Fibroblast of skin of right quadriceps (primary cell): ENCODE results near the gene HSBP1L1.

Source experiments
- DNase-seq: peaks from one replicate; pipeline ENCODE4 v3.0.0-alpha.2; 2013

HSBP1L1 gene

DNA sequence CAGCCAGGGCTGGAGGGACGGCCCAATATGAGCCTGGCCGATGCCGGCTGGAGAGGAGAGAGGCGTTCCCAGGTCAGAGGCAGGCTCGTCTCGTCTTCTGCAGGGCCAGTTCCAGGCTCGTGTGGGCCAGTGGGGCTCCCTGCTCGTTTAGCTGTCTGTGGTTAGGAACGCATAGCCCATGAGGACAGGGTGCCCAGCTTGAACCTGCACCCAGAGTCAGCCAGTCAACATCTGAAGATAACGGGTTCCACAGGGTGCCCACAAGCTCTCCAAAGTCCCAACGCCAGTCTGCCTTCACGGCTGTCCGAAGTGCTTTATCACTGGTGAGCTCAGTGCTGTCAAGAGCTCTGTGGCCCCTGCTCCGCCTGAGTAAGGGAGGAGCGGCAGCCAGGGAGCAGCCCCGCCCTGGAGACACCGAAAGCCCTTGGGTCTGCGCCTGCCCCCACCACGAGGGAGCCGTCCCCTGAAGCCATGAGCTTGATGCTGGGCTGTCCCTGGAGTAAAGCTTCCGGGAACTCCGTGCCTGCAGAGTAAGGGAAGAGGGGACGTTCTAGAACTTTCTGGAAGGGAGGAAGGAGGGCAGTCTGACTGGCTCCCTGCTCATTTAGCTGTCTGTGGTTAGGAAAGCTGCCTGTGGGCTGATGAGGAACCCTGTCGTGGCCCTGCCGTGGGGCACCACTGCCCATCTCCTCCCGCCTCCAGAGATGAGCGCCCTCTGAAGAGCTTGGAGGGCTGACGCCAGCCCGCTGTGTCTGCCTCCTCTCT is 2.7 kb upstream of the HSBP1L1 start:
- DNase-seq, result no peak

DNA sequence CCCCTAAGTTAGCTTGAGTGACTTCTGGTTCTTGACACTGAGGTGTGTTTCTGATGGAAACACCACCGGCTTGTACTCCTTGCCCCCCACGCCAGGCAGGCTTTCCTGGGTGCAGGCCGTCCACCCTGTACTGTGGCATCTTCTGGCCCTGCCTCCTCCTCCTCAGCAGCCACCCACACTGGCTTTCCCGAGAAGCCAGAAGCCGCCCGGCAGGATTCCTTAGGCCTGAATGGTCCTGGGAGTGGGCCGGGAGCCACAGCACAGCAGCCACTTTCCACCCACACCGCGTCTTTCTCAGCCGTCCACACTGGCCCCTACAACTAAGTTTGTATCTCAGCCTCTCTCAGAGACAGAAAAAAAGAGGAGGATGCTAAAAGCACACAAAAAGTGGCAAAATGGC is 2.1 kb upstream of the HSBP1L1 start:
- DNase-seq, result no peak

DNA sequence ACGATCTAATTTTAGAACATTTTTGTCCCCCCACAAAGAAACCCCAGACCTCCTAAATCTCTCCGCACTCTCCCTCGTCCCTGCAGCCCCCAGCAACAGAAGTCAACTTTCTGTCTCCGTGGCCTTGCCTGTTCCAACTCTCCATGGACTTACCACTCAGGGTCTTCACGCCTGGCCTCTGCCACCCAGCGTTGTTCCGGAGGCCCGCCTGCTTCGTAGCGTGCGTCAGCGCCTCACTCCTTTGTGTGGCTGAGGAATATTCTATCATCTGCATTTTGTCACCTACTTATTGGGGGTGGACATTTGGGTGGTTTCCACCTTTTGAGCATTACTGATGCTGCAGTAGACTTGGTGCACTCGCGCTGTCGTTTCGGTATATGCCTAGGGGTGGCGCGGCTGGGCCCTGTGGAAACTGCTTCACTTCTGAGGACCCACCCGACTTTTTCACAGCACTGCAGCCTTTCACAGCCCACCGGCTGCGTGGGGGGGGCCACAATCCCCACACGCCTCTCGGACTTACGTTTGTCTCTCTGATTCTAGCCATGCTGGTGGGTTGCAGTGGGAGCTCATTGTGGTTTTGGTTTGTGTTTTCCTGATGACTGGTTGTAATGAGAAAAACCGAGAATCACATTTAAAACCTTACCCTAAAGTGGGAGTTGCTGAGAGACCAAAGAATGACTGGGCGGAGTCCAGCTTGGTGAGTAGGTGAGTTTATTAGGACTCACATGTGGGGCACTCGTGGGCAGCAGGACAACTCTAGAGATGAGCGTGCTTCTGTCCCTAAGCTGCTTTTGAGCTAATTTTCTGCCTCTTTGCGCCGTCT is 1.4 kb upstream of the HSBP1L1 start:
- no peak for DNase-seq

DNA sequence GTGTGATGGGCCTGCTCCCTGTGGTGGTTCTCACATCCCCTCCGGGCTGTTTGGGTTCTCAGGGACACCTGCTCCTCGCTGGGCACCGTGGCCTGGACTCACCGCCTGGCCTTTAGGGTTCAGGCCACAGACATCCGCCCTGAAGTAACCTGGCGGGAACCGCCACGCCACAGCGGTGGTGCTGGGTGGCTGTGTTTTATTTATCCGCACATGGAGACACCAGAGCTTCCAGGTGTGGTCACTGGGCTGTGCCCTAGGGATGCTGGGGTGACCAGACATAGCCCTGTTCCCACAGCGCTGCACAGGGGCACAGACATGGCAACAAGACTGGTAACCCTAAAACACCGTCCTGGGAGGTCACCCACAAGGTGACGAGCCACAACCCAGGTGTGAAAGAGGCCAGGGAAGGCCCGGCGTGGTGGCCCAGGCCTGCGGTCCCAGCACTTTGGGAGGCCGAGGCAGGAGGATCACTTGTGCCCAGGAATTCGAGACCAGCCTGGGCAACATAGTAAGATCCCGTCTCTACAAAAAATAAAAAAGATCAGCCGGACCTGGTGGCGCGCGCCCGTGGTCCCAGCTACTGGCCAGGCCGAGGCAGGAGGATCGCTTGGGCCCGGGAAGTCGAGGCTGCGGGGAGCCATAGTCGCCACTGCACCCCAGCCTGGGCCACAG is 649 bp upstream of the HSBP1L1 start:
- no peak for DNase-seq

DNA sequence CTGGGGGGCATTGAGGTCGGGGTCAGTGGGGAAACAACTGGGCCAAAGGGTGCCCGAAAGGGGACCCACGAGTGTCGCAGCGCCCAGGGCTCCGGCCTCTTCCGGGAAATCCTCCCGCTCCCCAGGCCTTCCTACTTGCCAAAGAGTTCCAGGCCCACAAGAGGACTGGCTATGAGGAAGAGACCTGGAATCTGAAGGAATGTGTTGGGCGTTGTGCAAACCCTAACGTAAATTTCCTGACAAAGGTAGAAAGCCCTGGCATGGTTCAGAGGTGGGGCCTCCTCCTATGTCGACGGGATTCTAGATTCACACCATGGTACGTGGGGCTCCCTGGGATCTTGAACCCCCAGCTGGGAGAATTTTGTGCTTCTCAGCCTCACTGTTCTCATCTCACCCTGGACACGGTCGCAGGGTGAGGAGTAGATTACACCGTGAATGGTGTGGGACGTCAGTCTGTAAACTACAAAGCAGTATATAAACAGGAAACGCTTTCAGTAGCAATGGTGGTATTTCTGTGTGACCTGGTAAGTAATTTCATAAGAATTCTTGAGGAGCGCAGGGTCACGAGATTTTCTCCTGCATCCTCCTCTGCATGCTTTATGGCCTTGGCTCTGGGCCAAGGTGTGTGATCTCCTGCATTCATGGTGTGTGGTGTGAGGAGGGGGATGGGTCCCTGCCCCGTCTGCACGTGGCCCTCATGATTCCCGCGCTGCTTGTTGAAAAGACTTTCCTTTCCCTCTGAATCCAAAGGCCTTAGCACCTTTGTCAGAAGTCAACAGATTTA is 868 bp downstream of the HSBP1L1 start:
- peak; percentile 80 for DNase-seq

DNA sequence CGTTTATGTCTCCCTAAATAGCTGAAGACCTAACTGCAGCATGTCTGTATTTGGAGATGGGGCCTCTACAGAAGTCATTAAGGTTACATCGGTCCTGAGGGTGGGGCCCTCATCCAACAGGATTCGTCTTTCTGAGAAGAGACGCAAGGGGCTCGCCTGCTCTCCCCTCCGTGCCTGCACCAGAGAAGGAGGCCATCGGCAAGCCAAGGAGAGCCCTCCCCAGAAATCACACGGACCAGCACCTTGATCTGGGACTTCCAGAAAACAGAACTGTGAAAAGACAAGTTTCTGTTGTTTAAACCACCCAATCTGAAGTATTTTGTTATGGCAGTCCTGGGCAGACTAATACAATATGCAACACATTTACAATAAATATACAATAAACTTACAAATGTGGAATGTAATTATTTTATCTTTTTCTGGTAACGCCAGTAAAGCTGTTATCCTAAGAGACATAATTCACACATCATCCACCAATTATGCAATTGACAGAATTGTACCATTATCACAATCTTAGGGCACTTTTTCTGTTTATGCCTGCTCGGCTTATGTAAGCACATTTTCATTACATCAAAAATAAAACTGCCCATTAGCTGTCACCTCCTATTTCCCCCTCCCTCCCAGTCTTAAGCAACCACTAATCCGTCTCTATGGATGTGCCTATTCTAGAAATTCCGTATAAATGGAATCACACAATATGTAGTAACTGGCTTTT is 6.1 kb downstream of the HSBP1L1 start:
- DNase-seq, result no peak

DNA sequence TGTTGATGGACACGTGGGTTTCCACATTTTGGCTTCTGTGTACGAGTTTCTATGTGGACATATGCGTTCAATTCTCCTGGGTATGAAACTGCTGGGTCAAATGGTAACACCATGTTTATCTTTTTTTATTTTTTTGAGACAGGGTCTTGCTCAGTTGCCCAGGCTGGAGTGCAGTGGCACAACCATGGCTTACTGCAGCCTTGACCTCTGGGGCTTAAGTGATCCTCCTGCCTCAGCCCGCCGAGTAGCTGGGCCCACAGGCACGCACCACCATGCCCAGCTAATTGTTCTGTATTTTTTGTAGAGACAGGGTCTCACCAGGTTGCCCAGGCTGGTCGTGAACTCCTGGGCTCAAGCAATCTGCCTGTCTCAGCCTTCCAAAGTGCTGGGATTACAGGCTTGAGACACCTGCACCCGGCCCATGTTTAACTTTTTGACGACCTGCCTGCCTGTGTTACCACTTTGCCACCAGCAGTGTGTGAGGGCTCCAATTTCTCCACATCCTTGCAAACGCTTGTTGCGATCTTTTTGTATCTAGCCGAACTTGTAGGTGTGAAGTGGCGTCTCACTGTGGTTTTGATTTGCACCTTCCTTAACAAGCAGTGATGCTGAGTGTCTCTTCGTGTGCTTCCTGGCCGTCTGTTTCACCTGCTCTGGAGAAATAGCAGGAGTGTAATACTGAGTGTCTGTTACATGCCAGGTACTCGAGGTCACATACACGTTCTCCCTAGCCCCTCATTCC is 6.9 kb downstream of the HSBP1L1 start:
- no peak for DNase-seq

DNA sequence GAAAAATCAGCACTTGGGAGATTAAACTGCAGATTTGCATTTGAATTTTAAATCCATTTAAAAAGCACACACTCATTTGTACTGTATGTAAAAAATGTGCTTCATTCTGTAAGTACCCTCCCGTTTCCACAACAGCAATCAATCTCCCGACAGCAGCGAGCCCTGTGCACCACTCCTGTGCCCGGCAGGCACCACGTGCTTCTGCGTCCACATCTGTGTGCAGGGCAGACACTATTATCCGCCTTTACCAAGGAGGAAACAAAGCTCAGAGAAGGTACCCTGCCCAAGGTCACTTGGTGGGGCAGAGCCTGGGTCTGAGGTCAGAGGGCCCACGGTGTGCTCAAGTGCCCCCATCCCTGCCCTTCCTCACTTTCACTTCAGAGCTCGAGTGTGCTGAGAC is 7.5 kb downstream of the HSBP1L1 start:
- DNase-seq, result no peak

DNA sequence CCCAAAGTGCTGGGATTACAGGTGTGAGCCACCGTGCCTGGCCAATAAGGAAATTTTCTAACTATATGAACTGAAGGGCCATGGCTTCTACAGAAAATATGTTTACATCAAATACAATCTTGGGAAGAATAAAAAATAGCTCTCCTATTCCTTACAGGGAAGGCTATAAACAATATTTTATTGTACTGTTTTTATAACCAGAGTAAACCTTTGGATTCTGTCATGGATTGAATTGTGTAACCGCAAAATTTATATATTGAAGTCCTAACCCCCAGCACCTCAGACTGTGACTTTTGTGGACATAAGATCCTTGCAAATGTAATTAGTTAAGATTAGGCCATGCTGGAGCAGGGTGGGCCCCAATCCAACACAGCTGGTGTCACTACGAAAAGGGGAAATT is 8.3 kb downstream of the HSBP1L1 start:
- DNase-seq, result no peak

DNA sequence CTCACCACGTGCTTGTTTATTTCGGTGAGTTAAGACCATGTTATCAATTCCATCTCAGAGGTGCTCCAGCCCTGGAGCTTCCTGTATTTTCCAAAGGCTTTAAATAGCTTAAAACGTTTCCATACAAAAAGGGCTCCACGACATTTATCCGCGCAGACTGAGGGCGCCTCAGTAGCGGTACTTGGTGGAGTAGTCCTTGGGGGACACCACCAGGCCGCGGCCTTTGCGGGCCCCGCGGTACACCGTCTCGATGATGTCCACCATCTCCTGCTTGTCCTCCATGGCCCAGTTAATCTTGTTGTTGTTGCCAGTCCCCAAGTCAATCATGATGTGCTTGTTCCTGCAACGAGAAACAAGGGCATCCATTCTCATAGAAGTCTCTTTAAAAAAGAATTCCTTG is 9.1 kb downstream of the HSBP1L1 start:
- no peak for DNase-seq

DNA sequence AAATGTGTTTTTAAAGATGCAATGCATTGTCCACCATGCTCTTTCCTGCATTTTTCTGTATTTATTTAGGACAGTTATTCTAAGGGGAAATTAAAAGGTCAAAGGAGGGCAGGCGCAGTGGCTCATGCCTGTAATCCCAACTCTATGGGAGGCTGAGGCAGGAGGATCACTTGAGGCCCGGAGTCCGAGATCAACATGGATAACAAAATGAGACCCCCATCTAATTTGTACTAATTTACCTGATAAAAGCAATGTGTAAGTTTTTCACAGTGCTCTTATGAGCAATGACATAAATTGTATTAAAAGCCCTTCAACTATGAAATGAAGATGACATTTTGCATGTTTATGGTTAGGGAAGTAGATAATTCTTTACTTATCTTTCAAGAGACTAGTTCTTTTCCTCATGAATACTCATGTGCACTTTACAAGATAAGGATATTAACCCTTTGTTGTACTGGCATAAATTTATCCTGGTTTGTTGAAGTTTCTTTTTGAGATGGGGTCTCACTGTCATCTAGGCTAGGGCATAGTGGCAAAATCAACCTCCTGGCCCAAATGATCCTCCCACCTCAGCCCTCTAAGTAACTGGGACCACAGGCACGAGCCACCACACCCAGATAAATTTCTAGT is 9.7 kb downstream of the HSBP1L1 start:
- DNase-seq, result no peak

DNA sequence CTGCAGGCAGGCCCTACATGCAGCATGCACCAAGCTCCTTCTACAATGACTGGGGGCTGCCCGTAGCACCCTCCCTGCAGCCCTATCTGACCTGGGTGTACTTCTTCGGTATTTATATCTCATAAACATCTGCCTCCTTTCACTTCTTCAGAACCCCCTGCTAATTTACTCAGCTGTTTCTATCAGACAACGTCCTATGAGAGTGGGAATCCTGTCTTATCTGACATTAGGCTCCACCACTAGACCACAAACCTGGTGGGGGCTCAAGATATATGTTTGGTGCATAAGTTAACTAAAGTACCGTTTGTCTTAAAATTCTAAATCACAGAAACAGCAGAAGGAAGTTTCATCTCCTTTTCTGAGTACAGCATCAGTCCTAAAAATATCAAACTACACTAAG is 10.6 kb downstream of the HSBP1L1 start:
- DNase-seq, result no peak

DNA sequence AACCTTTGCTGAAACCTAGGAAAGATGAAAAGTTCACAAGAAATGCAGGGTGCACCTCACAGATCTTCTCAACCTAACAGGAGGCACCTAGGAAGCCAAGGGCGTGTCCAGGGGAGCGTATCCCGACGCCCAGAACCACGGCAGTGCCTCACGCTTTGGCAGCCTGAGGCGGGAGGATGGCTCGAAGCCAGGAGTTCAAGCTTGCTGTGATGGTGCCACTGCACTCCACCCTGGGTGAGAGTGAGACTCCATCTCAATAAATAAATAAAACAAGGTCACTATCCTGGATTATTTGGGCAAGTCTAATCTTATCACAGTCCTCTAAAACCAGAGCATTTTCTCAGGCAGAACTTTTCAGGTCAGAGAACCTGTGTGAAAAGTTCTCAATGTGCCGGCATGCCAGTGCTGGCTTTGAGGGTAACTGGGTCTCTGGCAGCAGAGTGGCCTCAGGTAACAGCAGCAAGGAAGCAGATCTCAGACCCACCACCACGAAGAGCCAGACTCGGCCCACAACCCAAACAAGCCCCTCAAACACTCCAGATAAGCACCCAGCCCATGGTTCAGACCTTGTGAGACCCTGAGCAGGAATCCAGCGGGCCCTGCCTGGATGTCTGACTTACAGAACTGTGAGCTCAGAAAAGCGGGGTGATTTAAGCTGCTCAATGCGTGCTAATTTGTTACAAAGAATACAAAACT is 11.7 kb downstream of the HSBP1L1 start:
- DNase-seq, result no peak

DNA sequence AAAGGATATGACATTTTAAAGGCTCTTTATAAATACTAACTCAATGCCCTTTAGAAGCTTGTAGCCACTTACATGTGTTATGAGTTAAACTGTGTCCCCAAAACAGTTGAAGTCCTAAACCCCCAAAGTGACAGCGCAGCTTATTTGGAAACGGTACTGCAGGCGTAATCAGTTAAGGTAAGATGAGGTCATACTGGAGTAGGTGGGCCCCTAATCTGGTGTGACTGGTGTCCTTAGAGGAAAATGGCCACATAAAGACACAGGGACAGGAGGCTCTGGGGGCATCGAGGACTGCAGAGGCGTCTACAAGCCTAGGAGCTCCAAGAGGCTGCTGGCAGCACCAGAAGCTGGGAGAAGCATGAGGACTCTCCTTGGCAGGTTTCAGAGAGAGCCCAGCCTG is 15.4 kb downstream of the HSBP1L1 start:
- no peak for DNase-seq

DNA sequence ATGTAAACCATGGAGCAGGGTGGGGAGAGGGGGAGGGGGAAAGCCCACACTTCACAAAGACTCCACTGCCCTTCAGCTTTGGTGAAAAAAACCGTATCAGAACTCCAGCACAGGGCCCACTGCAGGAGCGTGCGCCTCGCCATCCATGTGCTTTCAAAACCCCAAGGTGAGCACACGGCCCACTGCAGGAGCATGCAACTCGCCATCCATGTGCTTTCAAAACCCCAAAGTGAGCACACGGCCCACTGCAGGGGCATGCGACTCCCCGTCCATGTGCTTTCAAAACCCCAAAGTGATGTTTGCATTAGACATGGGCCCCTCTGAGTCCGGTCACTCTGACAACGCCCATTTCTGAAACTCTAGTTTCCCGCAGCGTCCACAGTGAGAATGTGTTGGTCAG is 16.1 kb downstream of the HSBP1L1 start:
- DNase-seq, result no peak

DNA sequence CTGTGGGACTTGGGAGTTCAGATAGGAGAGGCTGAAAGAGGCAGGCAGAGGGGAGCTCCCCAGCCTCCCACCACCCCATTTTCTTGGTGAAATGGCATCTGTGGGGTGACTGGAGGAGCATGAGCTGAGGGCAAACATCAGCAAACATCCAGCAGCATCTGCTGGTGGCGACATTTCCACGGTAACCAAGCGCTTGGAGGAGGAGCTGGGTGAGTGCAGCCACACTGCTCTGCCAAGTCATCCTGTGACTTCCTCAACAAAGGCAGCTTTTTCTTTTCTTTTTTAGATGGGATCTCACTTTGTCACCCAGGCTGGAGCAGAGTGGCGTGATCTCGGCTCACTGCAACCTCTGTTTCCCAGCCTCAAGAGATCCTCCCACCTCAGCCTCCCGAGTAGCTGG is 18.3 kb downstream of the HSBP1L1 start:
- no peak for DNase-seq

DNA sequence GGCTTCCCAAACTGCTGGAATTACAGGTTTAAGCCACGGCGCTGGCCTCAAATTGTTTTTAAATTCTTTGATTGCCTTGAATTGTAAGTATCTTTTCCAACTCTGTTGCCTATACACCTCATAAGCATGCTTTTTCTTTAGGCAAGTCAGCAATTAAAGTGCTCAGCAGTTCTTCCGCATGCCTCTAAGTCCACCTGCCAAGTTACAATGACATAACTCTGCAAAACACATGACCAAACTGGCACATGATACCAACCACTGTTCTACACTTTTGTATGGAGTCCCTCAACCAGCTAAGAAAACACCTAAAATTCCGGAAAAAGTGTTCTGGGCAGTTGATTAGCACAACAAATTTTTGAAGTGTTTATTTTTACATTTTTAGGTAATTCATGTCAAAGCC is 18.8 kb downstream of the HSBP1L1 start:
- no peak for DNase-seq

DNA sequence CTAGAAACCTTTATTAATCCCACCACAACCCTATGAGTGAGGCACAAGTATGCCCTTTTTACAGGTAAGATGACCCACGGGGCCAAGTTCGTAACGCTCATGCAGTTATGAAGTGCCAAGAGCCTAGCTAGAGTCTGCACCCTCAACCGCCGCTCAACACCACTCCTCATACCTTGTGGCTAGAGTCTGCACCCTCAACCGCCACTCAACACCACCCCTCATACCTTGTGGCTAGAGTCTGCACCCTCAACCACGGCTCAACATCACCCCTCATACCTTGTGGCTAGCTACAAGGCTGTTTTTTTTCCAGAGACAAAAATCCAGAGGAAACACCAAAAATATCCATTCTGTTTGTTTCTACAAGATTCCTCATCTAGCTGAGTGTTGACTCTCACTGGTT is 19.4 kb downstream of the HSBP1L1 start:
- DNase-seq, result no peak

DNA sequence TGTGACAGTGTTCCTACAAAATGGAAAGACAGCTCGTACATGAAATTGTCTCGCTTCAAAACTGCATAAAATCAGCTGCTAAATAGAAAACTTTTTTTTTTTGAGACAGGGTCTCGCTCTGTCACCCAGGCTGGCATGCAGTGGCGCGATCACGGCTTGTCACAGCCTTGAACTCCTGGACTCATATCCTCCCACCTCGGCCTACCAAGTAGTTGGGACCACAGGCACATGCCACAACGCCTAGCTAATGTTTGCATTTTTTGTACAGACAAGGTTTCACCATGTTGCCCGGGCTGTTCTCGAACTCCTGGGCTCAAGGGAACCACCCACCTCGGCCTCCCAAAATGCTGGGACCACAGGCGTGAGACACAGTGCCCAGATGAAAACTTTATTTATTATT is 20.7 kb downstream of the HSBP1L1 start:
- no peak for DNase-seq

DNA sequence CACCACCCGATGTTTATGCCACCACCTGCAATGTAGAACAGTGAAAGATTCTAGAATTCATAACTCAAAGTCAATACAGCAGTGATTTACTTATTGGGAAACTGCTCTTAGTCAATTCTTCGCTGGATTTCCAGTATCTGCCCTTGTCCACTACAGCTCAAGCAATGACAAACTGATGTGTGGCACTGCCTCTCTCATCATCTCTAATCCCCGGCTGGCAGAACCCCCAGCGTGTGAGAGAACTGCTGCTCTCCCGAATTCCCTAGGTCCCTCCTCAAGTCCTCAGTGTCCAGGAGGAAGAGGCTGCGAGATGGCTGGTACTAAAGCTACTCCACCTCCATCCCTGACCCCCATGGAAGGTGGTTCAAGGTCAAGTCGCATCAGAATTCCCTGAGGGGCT is 22.3 kb downstream of the HSBP1L1 start:
- no peak for DNase-seq

DNA sequence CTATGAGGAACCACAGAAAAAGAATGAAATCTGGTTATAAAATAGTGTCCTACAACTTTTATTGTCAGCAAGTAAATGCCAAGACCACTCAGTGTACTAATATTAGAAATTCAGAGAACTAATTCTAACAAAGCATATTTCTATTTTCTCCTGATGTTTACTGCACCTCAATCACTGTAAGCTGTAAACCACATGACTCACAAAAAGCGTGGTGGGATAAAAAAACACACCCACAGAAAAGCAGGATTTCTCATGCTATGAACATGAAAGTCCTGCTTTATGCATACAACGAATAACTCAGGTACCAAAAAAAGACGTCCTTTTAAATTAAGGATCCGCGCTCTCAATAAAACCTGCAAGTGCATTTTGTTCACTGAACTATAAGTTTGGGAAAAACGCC is 23.1 kb downstream of the HSBP1L1 start:
- no peak for DNase-seq
